Brain microvascular endothelial cell (primary cell): ENCODE results near the gene LYST.
"Not testable (repeated sequence)": the region's sequence is repeated elsewhere in the genome, so short reads cannot be mapped to it uniquely, and the experiment has no call there.

ENCODE experiments used
- DNase-seq: peaks from one replicate; pipeline ENCODE4 v3.0.0-alpha.2; 2020
- H3K27ac ChIP-seq: fragments of 250-450 bp; sonication (Bioruptor Pico); 2 replicates; pipeline ENCODE4 v1.5.1; 2020; ENCODE audit warnings: mild to moderate bottlenecking, moderate library complexity
- H3K27me3 ChIP-seq: fragments of 250-450 bp; sonication (Bioruptor Pico); replicated peaks from 2 replicates; pipeline ENCODE4 v1.5.1; 2020; ENCODE audit warnings: mild to moderate bottlenecking
- H3K36me3 ChIP-seq: fragments of 250-450 bp; sonication (Bioruptor Pico); replicated peaks from 2 replicates; pipeline ENCODE4 v1.5.1; 2020; ENCODE audit warnings: mild to moderate bottlenecking
- H3K4me3 ChIP-seq: 2 replicates; pipeline ENCODE4 v1.5.1; 2011; ENCODE audit warnings: low read depth, mild to moderate bottlenecking, control low read depth, low read length, moderate library complexity
- CTCF ChIP-seq: IDR thresholded peaks from 2 replicates; pipeline ENCODE4 v1.5.1; 2011; ENCODE audit warnings: low read depth, mild to moderate bottlenecking, moderate library complexity, low read length, control low read depth, inconsistent platforms; ENCODE audit errors: missing control alignments
- in situ Hi-C: cut with HindIII; loops from 2 replicates; pipeline ENCODE4 v1.10.0; 2017; ENCODE audit warnings: low sequenced_read_pairs, low pct_ligation_motif_present

LYST gene

GRCh38 chr1:235857756-235858155 is 8.9 kb downstream of the LYST start:
- H3K27me3 ChIP-seq = no peaks in the 10 kb centered on the region
- in situ Hi-C loops = no loop called here
- H3K4me3 ChIP-seq = no peak overlapping the region
- TF ChIP-seq CTCF = no peak
- no peak overlapping the region for H3K27ac ChIP-seq
- no peaks in the 10 kb centered on the region for H3K36me3 ChIP-seq
- no peak for DNase-seq

GRCh38 chr1:235855811-235856429 is 10.8 kb downstream of the LYST start:
- Histone ChIP-seq H3K27ac (no peak overlapping the region), H3K27me3 (no peaks in the 10 kb centered on the region), H3K4me3 (no peak overlapping the region), H3K36me3 (no peaks in the 10 kb centered on the region)
- in situ Hi-C loops = no loop called here
- no peak for DNase-seq
- TF ChIP-seq CTCF = no peak

GRCh38 chr1:235854347-235854746 is 12.4 kb downstream of the LYST start:
- no peaks in the 10 kb centered on the region for H3K36me3 ChIP-seq
- in situ Hi-C loops = no loop called here
- H3K4me3 ChIP-seq = no peak overlapping the region
- H3K27me3 ChIP-seq = no peaks in the 10 kb centered on the region
- no peak for DNase-seq
- no peak for TF ChIP-seq CTCF
- no peak overlapping the region for H3K27ac ChIP-seq

DNA sequence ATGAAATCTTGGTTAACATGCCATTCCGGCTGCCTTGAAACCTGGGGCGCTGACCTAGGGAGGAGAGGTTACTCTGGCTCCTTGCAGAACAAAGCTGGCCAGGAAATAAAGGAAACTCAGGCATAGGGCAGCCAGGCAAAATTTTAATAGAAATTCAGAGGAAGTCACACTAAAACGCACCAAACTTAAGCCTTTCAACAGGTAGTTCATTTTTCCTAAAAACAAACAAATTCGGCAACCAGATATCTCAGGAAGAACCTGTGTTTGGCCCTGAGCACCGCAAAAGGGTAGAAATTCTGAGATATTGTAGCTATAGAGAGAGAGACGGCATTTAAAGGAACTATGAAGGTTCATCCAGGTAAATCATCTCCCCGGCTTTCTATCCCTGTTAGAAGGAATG is 13.1 kb downstream of the LYST start:
- Histone ChIP-seq H3K4me3 (no peak overlapping the region), H3K27me3 (no peaks in the 10 kb centered on the region), H3K27ac (no peak overlapping the region), H3K36me3 (no peaks in the 10 kb centered on the region)
- no peak for TF ChIP-seq CTCF
- DNase-seq = no peak
- in situ Hi-C loops = no loop called here

GRCh38 chr1:235852887-235853286 is 13.8 kb downstream of the LYST start:
- Histone ChIP-seq H3K27me3 (no peaks in the 10 kb centered on the region), H3K36me3 (no peaks in the 10 kb centered on the region), H3K27ac (no peak overlapping the region), H3K4me3 (no peak overlapping the region)
- in situ Hi-C loops = no loop called here
- DNase-seq = no peak
- no peak for TF ChIP-seq CTCF

GRCh38 chr1:235851939-235852338 is 14.8 kb downstream of the LYST start:
- in situ Hi-C loops = no loop called here

GRCh38 chr1:235848251-235848650 is 18.5 kb downstream of the LYST start:
- H3K36me3 ChIP-seq, H3K4me3 ChIP-seq, H3K27ac ChIP-seq, in situ Hi-C loops, DNase-seq, H3K27me3 ChIP-seq: not testable (repeated sequence)

More at GRCh38 chr1:235851939-235852338, 14.8 kb downstream of the LYST start:
- H3K4me3 ChIP-seq = no peak overlapping the region
- no peak for DNase-seq
- no peaks in the 10 kb centered on the region for H3K36me3 ChIP-seq
- H3K27ac ChIP-seq = no peak overlapping the region
- no peak for TF ChIP-seq CTCF
- H3K27me3 ChIP-seq = no peaks in the 10 kb centered on the region

DNA sequence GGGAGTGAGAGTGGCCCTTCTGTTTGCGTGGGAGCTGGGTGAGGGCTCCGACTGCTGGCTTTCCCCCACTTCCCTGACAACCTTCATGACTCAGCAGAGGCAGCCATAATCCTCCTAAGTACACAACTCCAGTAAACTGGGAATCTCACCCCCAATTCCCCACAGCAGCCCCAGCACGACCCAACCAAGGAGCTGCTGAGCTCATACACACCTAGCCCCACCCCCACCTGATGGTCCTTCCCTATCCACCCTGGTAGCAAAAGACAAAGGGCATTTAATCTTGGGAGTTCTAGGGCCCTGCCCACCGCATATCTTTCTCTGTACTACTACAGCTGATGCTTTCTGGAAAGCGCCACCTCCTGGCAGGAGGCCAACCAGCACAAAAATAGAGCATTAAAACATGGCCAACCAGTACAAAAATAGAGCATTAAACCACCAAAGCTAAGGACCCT is 21.0 kb downstream of the LYST start:
- H3K27me3 ChIP-seq, H3K4me3 ChIP-seq, DNase-seq, H3K27ac ChIP-seq, H3K36me3 ChIP-seq, in situ Hi-C loops: not testable (repeated sequence)
